Stimulated activated CD8-positive, alpha-beta memory T cell treated with anti-CD3 and anti-CD28 coated beads, Interleukin-12 subunit alpha, Interleukin-12 subunit beta, amount 100 ng/mL, for 1 hour (primary cell): ENCODE data around the gene CDC42BPB.

Experiments
- DNase-seq: peaks from one replicate; pipeline ENCODE4 v3.0.0-alpha.2; 2020; ENCODE audit warnings: low read depth

Gene CDC42BPB

GRCh38 chr14:102993523-102993922 is 63.8 kb downstream of the CDC42BPB start:
- no peak for DNase-seq

- no peak for DNase-seq
Measured at GRCh38 chr14:102991376-102991775, 66.0 kb downstream of the CDC42BPB start.

GRCh38 chr14:102988054-102988453 is 69.3 kb downstream of the CDC42BPB start:
- DNase-seq, result no peak

GRCh38 chr14:102986810-102987579 is 70.4 kb downstream of the CDC42BPB start:
- no peak for DNase-seq

- DNase-seq, result no peak
Measured at GRCh38 chr14:102985665-102986064, 71.7 kb downstream of the CDC42BPB start.

- no peak for DNase-seq
Measured at GRCh38 chr14:102984336-102985102, 72.8 kb downstream of the CDC42BPB start.

GRCh38 chr14:102983496-102983895 is 73.9 kb downstream of the CDC42BPB start:
- DNase-seq, result no peak

- DNase-seq, result no peak
Measured at GRCh38 chr14:102982852-102983470, 74.4 kb downstream of the CDC42BPB start.

GRCh38 chr14:102980409-102980810 is 76.9 kb downstream of the CDC42BPB start:
- no peak for DNase-seq

GRCh38 chr14:102979406-102979805 is 77.9 kb downstream of the CDC42BPB start:
- no peak for DNase-seq

- no peak for DNase-seq
Measured at GRCh38 chr14:102977475-102977874, 79.9 kb downstream of the CDC42BPB start.

GRCh38 chr14:102975662-102976061 is 81.7 kb downstream of the CDC42BPB start:
- no peak for DNase-seq

GRCh38 chr14:102973706-102974285 is 83.6 kb downstream of the CDC42BPB start:
- no peak for DNase-seq

GRCh38 chr14:102971836-102972606 is 85.3 kb downstream of the CDC42BPB start:
- DNase-seq, result no peak

- no peak for DNase-seq
Measured at GRCh38 chr14:102971314-102971713, 86.0 kb downstream of the CDC42BPB start.

- DNase-seq, result no peak
Measured at GRCh38 chr14:102970496-102970895, 86.9 kb downstream of the CDC42BPB start.

GRCh38 chr14:102969901-102970300 is 87.4 kb downstream of the CDC42BPB start:
- DNase-seq, result no peak

GRCh38 chr14:102969060-102969791 is 88.1 kb downstream of the CDC42BPB start:
- DNase-seq, result no peak

GRCh38 chr14:102968306-102968705 is 89.0 kb downstream of the CDC42BPB start:
- DNase-seq, result no peak

- no peak for DNase-seq
Measured at GRCh38 chr14:102967506-102967795, 89.9 kb downstream of the CDC42BPB start.
